GM19240 (cell line): ENCODE results near the gene AVEN.
"Not testable (repeated sequence)": the region's sequence is repeated elsewhere in the genome, so short reads cannot be mapped to it uniquely, and the experiment has no call there.

Experiments used
- DNase-seq: peaks from one replicate; pipeline ENCODE4 v3.0.0; 2011; ENCODE audit warnings: low spot score; ENCODE audit not compliant: insufficient read length

The AVEN gene

GRCh38 chr15:33852094-33852493 is 186.9 kb downstream of the AVEN start:
- DNase-seq = no peak

DNA sequence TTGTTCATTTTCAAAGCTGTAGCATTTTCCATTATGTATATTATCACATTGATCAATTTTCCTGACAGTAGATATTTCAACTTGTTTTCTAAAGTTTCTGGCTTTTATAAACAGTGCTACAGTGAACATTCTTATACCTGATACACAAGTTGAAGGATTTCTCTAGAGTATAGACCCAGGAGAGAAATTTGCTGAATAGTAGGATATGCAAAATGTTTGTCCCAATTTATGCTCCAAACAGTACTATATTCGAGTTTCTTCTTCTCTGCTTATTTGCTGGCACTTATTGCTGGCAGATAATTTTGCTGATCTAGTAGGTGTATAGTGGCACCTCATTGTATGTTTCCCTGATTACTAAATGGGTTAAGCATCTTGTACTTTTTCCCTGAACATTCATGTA is 187.9 kb downstream of the AVEN start:
- DNase-seq = no peak

- no peak for DNase-seq
Measured at GRCh38 chr15:33848011-33848410, 191.0 kb downstream of the AVEN start.

DNA sequence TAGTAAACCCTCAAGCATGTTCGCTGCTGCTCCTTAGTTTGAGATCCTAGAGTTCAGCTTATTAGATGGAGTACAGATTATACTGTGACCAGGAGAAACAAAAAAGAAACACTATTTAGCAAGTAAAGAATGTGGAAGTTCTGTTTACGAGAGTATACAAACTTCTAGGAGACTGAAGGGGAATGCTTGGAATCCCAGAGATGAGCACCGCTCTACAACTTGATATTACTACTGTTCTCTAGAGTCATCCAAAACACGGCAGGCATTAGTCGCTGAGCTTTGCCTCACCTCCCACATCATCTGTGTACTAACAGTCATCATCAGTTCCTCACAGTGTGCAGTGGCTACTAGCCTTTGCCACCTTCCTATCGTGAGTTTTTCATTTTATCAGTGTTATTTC is 192.1 kb downstream of the AVEN start:
- no peak for DNase-seq

GRCh38 chr15:33846142-33846541 is 192.9 kb downstream of the AVEN start:
- DNase-seq = no peak

DNA sequence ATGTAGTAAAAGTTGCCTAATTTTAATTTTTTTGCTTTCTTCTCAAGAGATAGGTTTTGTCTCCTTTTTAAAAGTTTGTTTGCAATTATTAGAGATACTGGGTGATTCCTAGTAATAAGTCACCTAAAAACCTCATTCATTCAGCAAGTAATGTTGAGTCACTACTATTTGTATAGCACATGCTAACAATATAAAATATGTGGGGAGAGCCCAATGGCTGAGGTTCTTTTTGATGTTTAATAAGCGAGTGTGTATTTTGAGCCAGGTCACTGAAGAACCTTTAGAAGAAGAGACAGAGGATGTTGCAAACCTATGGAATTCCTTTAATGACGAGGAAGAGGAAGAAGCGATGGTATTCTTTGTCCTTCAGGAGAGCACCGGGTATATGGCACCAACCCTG is 194.4 kb downstream of the AVEN start:
- DNase-seq = no peak

DNA sequence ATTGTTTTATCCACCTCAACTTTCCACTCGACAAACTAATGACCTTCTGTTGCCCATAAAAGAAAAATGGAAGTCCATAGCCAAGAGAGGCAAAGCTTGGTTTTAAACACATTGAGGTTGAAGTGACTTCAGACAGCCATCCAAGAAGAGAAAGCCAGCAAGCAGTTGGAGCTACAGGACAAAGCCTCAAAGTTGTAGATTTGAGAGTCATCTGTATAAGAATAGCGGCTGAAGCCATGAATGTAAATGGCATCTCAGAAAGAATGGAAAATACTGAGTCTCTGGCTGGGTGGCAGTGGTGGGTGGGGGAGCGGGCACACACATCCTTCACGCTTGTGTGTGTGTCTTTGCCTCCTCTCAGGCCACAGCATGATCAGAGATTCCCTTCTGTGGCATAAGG is 194.8 kb downstream of the AVEN start:
- no peak for DNase-seq

DNA sequence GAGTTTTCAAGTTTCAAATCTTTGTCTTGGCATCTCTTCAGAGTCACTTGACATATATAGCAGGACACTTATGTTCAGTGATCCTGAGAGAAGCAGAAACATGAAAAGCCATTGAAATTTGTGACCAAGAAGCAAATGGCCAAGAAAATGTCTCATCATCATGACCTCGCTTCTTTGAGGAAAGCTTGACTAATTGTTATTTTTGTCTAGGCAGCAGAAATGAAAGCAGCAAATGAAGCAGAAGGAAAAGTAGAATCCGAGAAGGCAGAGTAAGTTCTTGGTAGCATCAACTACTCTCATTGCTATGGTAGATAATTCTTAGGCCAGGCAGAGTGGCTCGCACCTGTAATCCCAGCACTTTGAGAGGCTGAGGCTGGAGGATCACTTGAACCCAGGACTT is 198.4 kb downstream of the AVEN start:
- DNase-seq = no peak

- DNase-seq = no peak
Measured at GRCh38 chr15:33839540-33839939, 199.5 kb downstream of the AVEN start.

DNA sequence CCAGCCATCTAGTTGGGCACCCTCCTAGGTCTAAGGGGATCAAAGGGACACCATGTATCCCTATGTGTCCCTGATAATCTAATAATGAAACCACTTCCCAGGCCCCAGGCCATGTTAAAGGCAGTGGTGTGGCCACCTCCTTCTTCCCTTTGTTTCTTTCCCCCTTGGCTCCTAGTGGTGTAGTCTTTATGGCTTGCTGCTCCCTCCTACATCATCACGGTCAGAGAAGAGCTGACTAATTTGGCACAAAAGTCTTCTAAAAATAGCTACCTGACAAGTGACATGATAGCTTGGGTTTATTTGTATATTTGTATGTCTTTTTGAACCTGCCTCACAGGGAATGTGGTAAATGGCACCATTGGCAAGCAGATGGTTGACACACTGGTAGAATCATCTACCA is 201.7 kb downstream of the AVEN start:
- no peak for DNase-seq

- no peak for DNase-seq
Measured at GRCh38 chr15:33834892-33835743, 203.9 kb downstream of the AVEN start.

GRCh38 chr15:33831646-33832045 is 207.4 kb downstream of the AVEN start:
- no peak for DNase-seq

- DNase-seq = no peak
Measured at GRCh38 chr15:33830351-33830750, 208.7 kb downstream of the AVEN start.

DNA sequence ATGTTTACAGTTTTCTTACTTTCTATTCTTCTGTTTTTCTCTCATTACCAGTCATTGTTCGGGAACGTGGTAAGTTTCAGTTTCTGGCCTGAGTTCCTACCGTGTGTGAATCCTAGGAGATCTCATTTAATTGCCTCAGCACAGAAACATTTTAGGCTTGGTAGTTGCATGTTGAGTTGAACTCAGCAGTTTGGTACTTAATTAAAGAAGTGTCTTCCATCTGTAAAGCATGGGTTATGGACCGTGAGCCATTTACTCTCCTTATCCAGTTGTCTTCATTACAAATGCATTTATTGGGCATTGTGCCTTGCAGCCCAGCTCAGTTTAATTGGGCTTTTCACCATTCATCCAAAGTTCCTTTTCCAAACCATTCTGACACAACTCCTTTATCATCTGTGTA is 212.8 kb downstream of the AVEN start:
- no peak for DNase-seq

- DNase-seq = no peak
Measured at GRCh38 chr15:33825453-33825852, 213.6 kb downstream of the AVEN start.

DNA sequence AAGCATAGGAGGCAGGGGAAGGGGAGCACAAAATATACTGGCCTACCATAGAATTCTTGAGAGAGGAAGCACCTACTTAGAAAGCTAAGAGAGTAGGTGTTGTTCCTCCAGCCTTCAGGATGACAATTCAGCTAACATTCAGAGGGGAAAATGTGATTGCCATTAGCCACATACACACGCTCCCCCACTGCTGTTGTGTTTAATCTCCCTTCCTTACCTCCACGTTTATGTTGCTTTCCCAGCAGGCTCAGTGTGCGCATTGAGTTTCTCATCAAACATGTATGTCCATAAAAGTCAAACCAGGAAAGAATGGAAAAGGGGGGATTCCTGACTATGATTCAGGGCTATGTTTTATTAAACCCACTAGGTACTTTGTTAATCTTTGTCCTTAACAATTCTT is 215.9 kb downstream of the AVEN start:
- DNase-seq = no peak

DNA sequence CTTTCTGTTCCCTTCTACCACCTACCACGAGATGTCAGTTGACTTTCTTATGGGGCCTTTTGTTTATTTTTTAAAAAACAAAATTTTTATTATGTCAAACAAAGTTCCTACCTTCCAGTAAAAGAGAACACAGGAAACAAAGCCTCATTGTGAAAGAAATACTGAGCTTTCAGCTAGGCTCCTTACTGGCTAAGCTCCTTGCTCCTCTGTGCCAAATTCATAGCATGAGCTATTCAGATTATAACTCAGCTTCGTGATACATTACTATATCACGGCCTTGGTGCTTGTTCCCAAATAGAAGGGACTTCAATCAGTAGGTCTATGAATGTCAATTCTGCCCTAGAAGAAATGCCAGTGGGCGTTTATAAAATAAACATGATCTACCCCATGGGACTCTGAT is 216.5 kb downstream of the AVEN start:
- DNase-seq = no peak

DNA sequence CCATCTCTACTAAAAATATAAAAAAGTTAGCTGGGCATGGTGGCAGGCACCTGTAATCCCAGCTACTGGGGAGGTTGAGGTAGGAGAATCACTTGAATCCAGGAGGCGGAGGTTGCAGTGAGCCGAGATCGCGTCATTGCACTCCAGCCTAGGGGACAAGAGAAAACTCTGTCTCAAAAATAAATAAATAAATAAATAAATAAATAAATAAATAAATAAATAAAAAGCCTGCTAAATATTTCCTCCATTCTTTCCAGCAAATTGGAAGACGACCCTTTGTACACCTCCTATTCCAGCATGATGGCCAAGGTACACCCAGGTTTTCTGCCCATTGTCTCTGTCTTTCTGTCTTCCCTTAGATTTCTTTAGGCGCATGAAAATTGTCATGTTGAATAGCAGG is 219.5 kb downstream of the AVEN start:
- DNase-seq = not testable (repeated sequence)
